22Rv1 (cell line): ENCODE measurements around the gene CNOT1.
"Not testable (repeated sequence)": the region's sequence is repeated elsewhere in the genome, so short reads cannot be mapped to it uniquely, and the experiment has no call there.

Experiments
- ZFX ChIP-seq: fragments of 450-650 bp; IDR thresholded peaks from 2 replicates; pipeline ENCODE4 v1.6.1; 2017; ENCODE audit warnings: antibody characterized with exemption, borderline replicate concordance
- TF ChIP-seq, protein P1 (sequence below): fragments of 450-650 bp; IDR thresholded peaks from 2 replicates; pipeline ENCODE4 v1.5.1; 2017; ENCODE audit warnings: mild to moderate bottlenecking

DNA sequence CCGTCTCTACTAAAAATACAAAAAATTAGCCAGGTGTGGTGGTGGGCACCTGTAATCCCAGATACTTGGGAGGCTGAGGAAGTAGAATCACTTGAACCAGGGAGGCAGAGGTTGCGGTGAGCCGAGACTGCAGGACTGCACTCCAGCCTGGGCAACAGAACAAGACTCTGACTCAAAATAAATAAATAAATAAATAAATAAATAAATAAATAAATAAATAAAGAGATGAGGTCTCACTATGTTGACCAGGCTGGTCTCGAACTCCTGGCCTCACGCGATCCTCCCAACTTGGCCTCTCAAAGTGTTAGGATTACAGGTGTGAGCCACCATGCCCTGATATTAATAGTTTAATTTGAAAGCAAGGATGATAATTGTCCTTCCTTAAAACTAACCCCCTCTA, 7.4 kb upstream of the CNOT1 start:
- TF ChIP-seq, protein P1, sequence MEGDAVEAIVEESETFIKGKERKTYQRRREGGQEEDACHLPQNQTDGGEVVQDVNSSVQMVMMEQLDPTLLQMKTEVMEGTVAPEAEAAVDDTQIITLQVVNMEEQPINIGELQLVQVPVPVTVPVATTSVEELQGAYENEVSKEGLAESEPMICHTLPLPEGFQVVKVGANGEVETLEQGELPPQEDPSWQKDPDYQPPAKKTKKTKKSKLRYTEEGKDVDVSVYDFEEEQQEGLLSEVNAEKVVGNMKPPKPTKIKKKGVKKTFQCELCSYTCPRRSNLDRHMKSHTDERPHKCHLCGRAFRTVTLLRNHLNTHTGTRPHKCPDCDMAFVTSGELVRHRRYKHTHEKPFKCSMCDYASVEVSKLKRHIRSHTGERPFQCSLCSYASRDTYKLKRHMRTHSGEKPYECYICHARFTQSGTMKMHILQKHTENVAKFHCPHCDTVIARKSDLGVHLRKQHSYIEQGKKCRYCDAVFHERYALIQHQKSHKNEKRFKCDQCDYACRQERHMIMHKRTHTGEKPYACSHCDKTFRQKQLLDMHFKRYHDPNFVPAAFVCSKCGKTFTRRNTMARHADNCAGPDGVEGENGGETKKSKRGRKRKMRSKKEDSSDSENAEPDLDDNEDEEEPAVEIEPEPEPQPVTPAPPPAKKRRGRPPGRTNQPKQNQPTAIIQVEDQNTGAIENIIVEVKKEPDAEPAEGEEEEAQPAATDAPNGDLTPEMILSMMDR, result not testable (repeated sequence)
- not testable (repeated sequence) for TF ChIP-seq ZFX
